GM19099 (cell line): ENCODE results near the gene CCDC190.

Experiments
- POLR2A ChIP-seq: IDR thresholded peaks from 3 replicates; pipeline ENCODE4 v1.6.1; 2011; ENCODE audit warnings: low read depth; ENCODE audit not compliant: insufficient read length; ENCODE audit errors: extremely low read depth

Gene CCDC190

GRCh38 chr1:162861101-162861500 is at the start of gene CCDC190:
Gene CCDC190 (minus strand): TSS chr1:162861175. CDS start chr1:162859646, 1,529 bp downstream.
- no peak for TF ChIP-seq POLR2A

GRCh38 chr1:162910161-162910560 is 49.2 kb upstream of the CCDC190 start:
- TF ChIP-seq POLR2A: no peak

DNA sequence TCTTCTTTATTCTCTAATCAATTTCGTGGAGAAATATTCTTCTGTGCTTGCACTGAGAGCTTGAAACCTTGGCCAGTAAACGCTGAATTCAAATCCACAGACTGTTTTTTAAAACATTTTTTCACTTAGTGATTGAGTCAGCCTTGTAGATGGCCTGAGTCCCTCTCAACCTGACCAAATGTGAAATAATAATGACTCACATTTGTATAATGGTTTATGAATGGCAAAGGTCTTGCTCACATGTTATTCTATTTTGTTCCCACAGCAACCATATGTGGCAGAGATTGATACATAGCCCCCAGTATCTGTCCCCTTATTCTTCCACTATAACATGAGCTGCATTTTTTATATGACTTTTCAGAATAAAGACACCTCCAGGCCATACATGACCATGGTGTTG is 47.8 kb upstream of the CCDC190 start:
- no peak for TF ChIP-seq POLR2A

GRCh38 chr1:162908236-162908635 is 47.3 kb upstream of the CCDC190 start:
- TF ChIP-seq POLR2A: no peak

GRCh38 chr1:162906485-162906884 is 45.5 kb upstream of the CCDC190 start:
- no peak for TF ChIP-seq POLR2A

DNA sequence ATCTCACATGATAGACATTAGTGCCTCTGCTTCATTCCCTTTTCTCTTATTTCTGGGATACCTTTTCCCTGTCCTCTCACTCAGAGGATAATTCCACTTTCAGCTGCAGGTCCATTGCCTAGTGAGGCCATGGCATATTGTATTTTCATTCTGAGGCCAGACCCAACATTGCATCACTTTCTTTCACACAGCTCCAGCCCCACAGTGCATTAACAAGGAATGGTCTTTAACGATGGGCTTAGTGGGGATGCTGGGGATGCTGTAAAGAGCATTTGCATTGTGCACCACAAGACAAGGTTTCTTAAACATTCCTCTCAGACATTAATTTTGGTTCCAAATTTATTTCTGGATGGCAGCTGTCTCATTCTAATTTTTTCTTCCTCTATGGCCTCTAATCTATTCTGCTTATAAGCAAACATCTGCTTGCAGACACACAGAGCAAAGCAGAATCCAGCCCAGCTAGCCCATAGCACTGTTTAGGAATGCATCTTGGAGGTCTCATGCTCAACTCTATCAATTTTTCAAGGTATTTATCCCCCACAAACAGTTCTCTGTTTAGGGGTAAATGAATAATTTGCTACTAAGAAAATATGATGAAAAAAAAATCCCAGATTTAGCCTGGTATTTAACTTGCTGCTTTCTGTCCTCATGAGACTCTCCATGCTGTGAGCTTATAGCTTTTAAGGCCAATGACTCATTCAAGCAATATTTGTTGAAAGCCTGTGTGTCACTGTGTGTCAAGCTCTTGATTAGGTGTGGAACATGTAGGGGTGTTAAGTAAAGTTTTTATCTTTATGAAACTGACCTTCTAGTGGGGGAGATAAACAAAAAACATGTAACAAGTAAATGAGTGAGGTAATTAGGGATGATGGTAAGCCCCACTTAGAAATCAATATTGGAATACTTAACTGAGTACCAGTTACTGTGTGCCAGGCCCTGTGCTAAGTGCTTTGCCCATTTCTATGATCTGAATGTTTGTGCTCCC is 44.5 kb upstream of the CCDC190 start:
- no peak for TF ChIP-seq POLR2A

- no peak for TF ChIP-seq POLR2A
These were observed 43.6 kb upstream of the CCDC190 start for GRCh38 chr1:162904579-162904978.

DNA sequence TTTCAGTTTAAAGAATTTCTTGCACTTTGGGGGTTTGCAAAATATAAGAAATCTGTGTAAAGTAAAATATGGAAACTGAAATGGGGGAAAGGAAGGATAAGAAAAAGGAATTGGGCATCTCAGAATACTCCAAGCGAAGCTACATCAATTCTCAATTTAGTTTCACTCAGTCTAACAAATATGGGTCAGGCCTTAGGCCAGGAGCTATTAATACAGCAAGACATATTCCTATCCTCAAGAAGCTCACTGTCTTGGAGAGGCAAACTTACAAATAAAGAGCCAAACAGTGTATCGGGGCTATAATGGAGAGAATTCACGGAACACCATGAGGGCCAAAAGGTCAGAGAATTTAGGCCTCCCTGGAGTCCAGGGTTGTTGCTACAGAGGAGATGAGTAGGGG is 43.0 kb upstream of the CCDC190 start:
- TF ChIP-seq POLR2A: no peak

DNA sequence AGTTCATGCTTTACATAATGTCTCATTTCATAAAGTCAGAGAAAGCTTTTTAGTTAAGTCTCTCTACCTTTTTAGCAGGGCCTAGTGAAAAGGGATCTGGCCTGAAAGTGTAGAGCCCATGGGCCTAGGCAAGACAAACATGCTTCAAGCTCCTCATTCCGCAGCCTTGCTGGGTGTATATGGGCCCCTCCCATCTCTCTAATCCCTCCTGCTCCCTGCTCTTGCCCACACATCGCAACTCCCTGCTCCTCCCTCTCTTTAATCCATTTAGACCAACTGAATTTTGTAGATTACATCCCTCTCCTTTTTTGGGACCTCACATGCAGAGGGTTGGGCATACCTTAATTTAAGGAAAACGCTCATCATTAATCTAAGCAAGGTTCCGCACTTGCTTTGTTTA is 42.3 kb upstream of the CCDC190 start:
- TF ChIP-seq POLR2A: no peak

- TF ChIP-seq POLR2A: no peak
These were observed 41.4 kb upstream of the CCDC190 start for GRCh38 chr1:162902416-162902815.

DNA sequence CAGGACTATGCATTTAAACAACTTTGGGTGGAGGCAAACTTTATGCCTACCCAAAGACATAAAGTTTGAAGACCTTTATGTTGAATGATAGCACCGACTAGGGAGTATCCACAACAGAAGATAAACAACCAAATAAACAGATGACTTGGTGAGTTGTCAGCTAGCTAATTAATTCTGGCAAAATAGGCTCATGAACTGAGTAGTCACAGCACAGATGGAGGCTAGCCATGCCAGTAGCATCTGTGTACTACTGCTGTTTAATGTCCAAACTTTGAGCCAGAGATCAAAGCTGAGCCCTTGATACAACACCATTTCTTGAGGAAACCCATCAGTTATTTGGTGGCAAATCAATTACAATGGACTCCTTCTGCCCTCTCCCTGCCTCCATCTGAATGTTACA is 40.3 kb upstream of the CCDC190 start:
- no peak for TF ChIP-seq POLR2A

DNA sequence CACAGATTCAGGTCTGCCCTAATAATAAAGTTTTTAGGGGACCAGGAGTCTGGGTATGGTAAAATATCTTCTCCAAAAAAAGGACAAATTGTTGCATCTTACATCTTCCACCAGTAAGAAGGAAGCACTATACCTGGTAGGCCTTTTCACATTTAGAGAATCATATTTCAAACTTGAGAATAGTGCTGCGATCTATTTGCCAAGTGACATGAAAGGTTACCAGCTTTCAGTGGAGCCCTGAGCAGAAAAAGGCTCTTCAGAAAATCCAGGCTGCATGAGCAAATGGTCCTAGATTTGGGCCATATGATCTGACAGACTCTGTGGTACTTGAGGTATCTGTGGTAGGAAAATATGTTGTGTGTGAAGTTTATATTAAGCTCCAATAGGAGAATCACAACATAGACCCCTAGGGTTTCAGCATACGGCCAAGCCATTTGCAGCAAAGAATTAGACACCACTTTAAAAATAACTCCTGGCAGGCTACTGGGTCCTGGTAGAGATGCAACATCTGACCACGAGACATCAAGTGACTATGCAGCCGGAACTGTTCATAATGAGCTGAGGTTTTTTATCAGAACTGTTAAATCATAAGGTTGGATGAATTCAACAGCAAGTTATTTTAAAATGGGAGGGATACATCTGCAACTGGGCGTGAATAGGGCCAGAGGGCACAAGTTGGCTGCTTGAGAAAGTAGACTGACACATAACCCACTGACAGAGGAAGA is 38.6 kb upstream of the CCDC190 start:
- TF ChIP-seq POLR2A: no peak

DNA sequence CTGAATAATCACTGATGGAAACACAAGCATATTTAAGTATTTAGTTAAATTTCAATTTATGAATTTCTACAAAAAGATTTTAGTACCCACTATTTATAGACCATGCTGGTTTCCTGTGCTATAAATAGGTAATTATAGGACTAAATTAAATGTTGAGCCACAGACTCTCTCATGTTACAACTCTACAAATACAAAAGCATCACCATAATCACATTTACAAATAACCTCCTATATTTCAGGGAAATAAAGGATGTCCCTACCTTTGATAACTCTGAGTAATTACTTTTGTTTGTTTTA is 32.6 kb upstream of the CCDC190 start:
- TF ChIP-seq POLR2A: no peak

DNA sequence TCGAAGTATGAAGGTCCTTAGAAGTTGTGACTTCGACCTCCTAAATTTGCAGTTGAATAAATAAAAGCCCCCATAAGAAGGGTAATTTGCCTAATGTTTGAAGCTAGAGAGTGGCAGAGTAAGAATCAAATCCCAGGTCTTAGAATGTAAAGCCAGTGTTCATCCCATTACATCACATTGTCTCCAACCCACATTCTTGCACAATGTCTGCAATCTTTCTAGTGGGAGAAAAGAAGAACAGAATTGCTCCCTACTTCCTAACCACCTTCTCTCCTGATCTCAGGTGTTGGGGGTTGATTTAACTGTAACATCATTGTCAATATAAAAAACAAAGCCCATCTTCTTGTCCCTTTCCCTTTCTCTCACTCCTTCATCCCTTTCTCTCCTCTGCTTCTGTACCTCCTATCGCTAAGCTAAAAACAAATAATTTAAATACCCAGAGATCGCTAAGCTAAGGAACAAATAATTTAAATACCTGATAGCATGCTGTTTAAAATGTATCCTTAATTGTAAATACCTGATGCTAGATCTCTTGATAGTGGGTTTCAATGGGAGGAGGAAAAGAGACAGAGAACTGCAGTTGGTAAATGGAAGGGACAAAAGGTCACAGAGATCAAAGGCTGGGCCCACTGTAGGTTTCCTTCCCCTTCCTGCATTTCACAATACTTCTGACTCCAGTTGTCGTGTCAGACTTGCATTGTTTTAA is 32.1 kb upstream of the CCDC190 start:
- no peak for TF ChIP-seq POLR2A

- no peak for TF ChIP-seq POLR2A
These were observed 29.0 kb upstream of the CCDC190 start for GRCh38 chr1:162889989-162890388.
